Upper lobe of right lung (tissue), 1 donor: ENCODE data around the gene PNLIPRP1. TPM values are rescaled to one million over a fixed set of nuclear protein-coding genes. Genes with fewer than 3 reads are reported as not detected.
A peak's percentile ranks its signal among the peaks of the same experiment; 100 is the strongest.

Experiments
- ATAC-seq: fragments of 200-7000 bp; cut with Tn5 transposase; one replicate; pipeline ENCODE4 v1.9.1; 2020; ENCODE audit warnings: mild to moderate bottlenecking, moderate library complexity
- DNase-seq: peaks from one replicate; pipeline ENCODE4 v3.0.0-alpha.2; 2020
- H3K27ac ChIP-seq: fragments of 200-600 bp; one replicate; pipeline ENCODE4 v1.8.0; 2022
- H3K27me3 ChIP-seq: fragments of 200-600 bp; one replicate; pipeline ENCODE4 v1.8.0; 2022; ENCODE audit warnings: mild to moderate bottlenecking
- H3K36me3 ChIP-seq: fragments of 200-600 bp; one replicate; pipeline ENCODE4 v1.8.0; 2022
- H3K4me1 ChIP-seq: fragments of 200-600 bp; one replicate; pipeline ENCODE4 v1.8.0; 2022
- H3K4me3 ChIP-seq: fragments of 200-600 bp; one replicate; pipeline ENCODE4 v1.8.0; 2022; ENCODE audit warnings: mild to moderate bottlenecking
- H3K9me3 ChIP-seq: fragments of 200-600 bp; one replicate; pipeline ENCODE4 v1.8.0; 2022
- CTCF ChIP-seq: fragments of 200-600 bp; IDR thresholded peaks from one replicate; pipeline ENCODE4 v1.8.0; 2022; ENCODE audit warnings: antibody characterized with exemption
- intact Hi-C: fragments of 100-400 bp; cut with DNase I; formaldehyde crosslinking; loops from one replicate; pipeline ENCODE4 v1.11.0; 2022
- total RNA-seq: library from RNA; stranded (reverse); fragmentation: NEBNext Ultra II Directional; extraction: Animal tissue kit (Norgen Biotek cat#: 25700); gene quantifications from one replicate; pipeline ENCODE4 v1.2.1, GENCODE V29; 2021
- donor health status: DM: no; HTN: yes; CAD: no; lungs with severe emphysema.

The PNLIPRP1 gene
- total RNA-seq, 1 donor from 2014 or later, result not detected

DNA sequence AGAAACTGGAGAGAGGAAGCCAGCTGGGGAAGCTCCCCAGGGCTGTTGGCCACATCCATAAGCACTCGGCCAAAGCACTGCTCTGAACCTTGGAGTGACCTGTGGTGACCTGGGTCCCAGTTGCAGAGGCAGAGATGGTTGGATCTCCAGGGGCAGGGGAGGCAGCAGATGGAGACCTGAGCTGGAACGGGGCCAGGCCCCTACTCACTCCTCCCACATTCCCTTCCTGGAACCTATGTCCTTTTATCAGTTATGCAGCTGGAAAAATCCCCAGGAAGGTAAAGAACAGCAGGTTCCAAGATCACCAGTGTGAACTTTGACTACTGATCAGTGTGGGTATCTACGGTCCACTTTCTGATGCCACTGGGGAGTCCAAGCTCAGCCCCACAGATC lies 20.4 kb downstream of the PNLIPRP1 start:
- H3K9me3 ChIP-seq, result no peaks in the 10 kb centered on the region
- DNase-seq, result no peak
- peaks cover 19% of the 10 kb centered on the region for H3K27me3 ChIP-seq
- intact Hi-C loops, result no loop called here
- no peak overlapping the region for H3K27ac ChIP-seq
- TF ChIP-seq CTCF, result no peak
- H3K4me1 ChIP-seq, result no peaks in the 10 kb centered on the region
- H3K36me3 ChIP-seq, result no peaks in the 10 kb centered on the region
- H3K4me3 ChIP-seq, result no peak overlapping the region
- ATAC-seq, result no peak

GRCh38 chr10:116612107-116612769 lies 21.5 kb downstream of the PNLIPRP1 start:
- H3K4me1 ChIP-seq, result no peaks in the 10 kb centered on the region
- intact Hi-C loops, result no loop called here
- no peak overlapping the region for H3K27ac ChIP-seq
- TF ChIP-seq CTCF, result no peak
- no peak for DNase-seq
- H3K4me3 ChIP-seq, result no peak overlapping the region
- peaks cover 19% of the 10 kb centered on the region for H3K27me3 ChIP-seq
- no peak for ATAC-seq
- H3K9me3 ChIP-seq, result no peaks in the 10 kb centered on the region
- no peaks in the 10 kb centered on the region for H3K36me3 ChIP-seq

- no peak overlapping the region for H3K4me3 ChIP-seq
- H3K36me3 ChIP-seq, result no peaks in the 10 kb centered on the region
- DNase-seq, result no peak
- H3K27me3 ChIP-seq, result peaks cover 19% of the 10 kb centered on the region
- H3K4me1 ChIP-seq, result no peaks in the 10 kb centered on the region
- intact Hi-C loops, result no loop called here
- no peak for TF ChIP-seq CTCF
- no peak for ATAC-seq
- no peak overlapping the region for H3K27ac ChIP-seq
- H3K9me3 ChIP-seq, result no peaks in the 10 kb centered on the region
These were observed 22.7 kb downstream of the PNLIPRP1 start for GRCh38 chr10:116613471-116613870.

GRCh38 chr10:116614796-116615195 lies 24.0 kb downstream of the PNLIPRP1 start:
- DNase-seq (no peak), ATAC-seq (no peak)
- TF ChIP-seq CTCF, result no peak
- Histone ChIP-seq H3K4me1 (no peaks in the 10 kb centered on the region), H3K27ac (no peak overlapping the region), H3K9me3 (no peaks in the 10 kb centered on the region), H3K36me3 (no peaks in the 10 kb centered on the region), H3K4me3 (no peak overlapping the region), H3K27me3 (peaks cover 6% of the 10 kb centered on the region)
- intact Hi-C loops, result no loop called here

DNA sequence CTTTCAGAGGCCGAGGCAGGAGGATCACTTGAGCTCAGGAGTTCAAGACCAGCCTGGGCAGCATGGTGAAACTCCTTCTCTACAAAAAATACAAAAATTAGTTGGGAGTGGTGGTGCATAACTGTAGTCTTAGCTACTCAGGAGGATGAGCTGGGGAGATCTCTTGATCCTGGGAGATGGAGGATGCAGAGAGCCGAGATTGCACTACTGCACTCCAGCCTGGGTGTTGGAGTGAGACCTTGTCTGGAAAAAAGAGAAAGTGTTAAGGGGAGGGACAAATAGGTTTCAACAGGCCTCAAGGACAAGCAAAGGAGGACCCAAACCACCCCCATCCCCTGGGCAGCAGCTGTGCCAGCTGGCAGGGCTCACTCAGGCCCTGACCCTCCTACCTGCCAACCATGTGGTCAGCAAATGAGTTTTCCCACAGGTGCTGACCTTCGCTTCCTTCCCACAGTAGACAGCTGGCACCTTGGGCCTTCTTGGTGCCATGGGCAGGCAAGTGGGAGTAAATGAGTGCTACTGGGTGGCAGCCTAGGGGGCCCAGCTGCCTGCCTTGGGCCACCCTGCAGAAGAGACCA lies 24.5 kb downstream of the PNLIPRP1 start:
- Histone ChIP-seq H3K4me1 (no peaks in the 10 kb centered on the region), H3K36me3 (no peaks in the 10 kb centered on the region), H3K27ac (no peak overlapping the region), H3K4me3 (no peak overlapping the region), H3K27me3 (peaks cover 6% of the 10 kb centered on the region), H3K9me3 (no peaks in the 10 kb centered on the region)
- intact Hi-C loops, result no loop called here
- no peak for TF ChIP-seq CTCF
- DNase-seq, result no peak
- peak; percentile 14 for ATAC-seq
